Measurements from ENCODE around the gene TSPAN9. TPM values are rescaled to one million over a fixed set of nuclear protein-coding genes. Genes with fewer than 3 reads are reported as not detected.

TSPAN9 gene
- total RNA-seq (2014; rRNA removed; shearing (Covaris generic)): 15.3 and 17.1 TPM in 2 replicates

- peak; percentile 71 for DNase-seq (ENCODE audit: low read depth)
Observed at GRCh38 chr12:3076730-3077571, at the start of gene TSPAN9. TSPAN9 (plus strand) TSS chr12:3077379; CDS start chr12:3201194, 123,815 bp downstream.

- DNase-seq (ENCODE audit: low read depth): no peak
Observed at GRCh38 chr12:3028108-3028507, 49.1 kb upstream of the TSPAN9 start.

- DNase-seq (ENCODE audit: low read depth): no peak
Observed at GRCh38 chr12:3030821-3031429, 46.3 kb upstream of the TSPAN9 start.

GRCh38 chr12:3032161-3032560 lies 45.0 kb upstream of the TSPAN9 start:
- no peak for DNase-seq (ENCODE audit: low read depth)

GRCh38 chr12:3032770-3033538 lies 44.2 kb upstream of the TSPAN9 start:
- DNase-seq (ENCODE audit: low read depth): no peak

GRCh38 chr12:3033539-3033867 lies 43.7 kb upstream of the TSPAN9 start:
- no peak for DNase-seq (ENCODE audit: low read depth)

GRCh38 chr12:3034067-3034750 lies 43.0 kb upstream of the TSPAN9 start:
- DNase-seq (ENCODE audit: low read depth): peak; percentile 56

- DNase-seq (ENCODE audit: low read depth): peak; percentile 12
Observed at GRCh38 chr12:3035171-3035570, 42.0 kb upstream of the TSPAN9 start.

GRCh38 chr12:3035815-3036702 lies 41.1 kb upstream of the TSPAN9 start:
- DNase-seq (ENCODE audit: low read depth): no peak

GRCh38 chr12:3036901-3037600 lies 40.1 kb upstream of the TSPAN9 start:
- DNase-seq (ENCODE audit: low read depth): no peak

GRCh38 chr12:3038166-3038565 lies 39.0 kb upstream of the TSPAN9 start:
- no peak for DNase-seq (ENCODE audit: low read depth)

- no peak for DNase-seq (ENCODE audit: low read depth)
Observed at GRCh38 chr12:3038926-3039510, 38.2 kb upstream of the TSPAN9 start.

GRCh38 chr12:3040026-3040656 lies 37.0 kb upstream of the TSPAN9 start:
- no peak for DNase-seq (ENCODE audit: low read depth)

- DNase-seq (ENCODE audit: low read depth): no peak
Observed at GRCh38 chr12:3040663-3041544, 36.3 kb upstream of the TSPAN9 start.

- DNase-seq (ENCODE audit: low read depth): peak; percentile 81
Observed at GRCh38 chr12:3041558-3042164, 35.5 kb upstream of the TSPAN9 start.

- DNase-seq (ENCODE audit: low read depth): no peak
Observed at GRCh38 chr12:3042394-3042793, 34.8 kb upstream of the TSPAN9 start.

- DNase-seq (ENCODE audit: low read depth): no peak
Observed at GRCh38 chr12:3042826-3043225, 34.4 kb upstream of the TSPAN9 start.

- no peak for DNase-seq (ENCODE audit: low read depth)
Observed at GRCh38 chr12:3043406-3043805, 33.8 kb upstream of the TSPAN9 start.
